Erythroblast (primary cell): Measurements from ENCODE around the gene CXorf58.

Experiments
- GATA1 ChIP-seq: IDR thresholded peaks from 2 replicates; pipeline ENCODE4 v1.6.1; 2011; ENCODE audit warnings: low read depth, mild to moderate bottlenecking, control low read depth, low read length, moderate library complexity
- POLR2A ChIP-seq: IDR thresholded peaks from 2 replicates; pipeline ENCODE4 v1.6.1; 2011; ENCODE audit warnings: mild to moderate bottlenecking, low read length

DNA sequence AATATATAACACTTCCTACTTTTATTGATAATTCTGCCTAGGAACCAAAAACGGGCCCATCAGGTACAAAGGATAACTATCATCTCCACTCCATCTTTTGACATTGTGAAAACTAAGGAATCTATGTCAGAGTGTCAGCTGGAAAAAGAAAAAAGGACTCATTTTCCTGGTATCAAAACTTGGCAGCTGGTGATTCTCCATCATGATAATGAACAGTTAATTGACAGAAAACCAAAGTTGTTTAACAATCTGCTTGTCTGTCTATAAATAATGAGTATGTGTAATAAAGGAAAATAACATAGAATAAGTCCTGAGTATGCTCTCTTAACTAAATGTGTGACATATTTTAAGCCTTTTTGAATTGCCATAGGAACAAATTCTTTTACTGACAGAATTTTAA is 31.4 kb downstream of the CXorf58 start:
- TF ChIP-seq POLR2A (no peak), GATA1 (no peak)
